Measurements from ENCODE around the gene ORMDL1.

Gene ORMDL1

GRCh38 chr2:189802396-189802912 is 18.3 kb upstream of the ORMDL1 start:
- Histone ChIP-seq H3K27ac (ENCODE audit: low read length) (no peak overlapping the region), H3K36me3 (ENCODE audit: insufficient read depth, low read length) (peaks cover 58% of the 10 kb centered on the region), H3K27me3 (ENCODE audit: insufficient read depth, low read length, poor library complexity) (no peaks in the 10 kb centered on the region), H3K9me3 (ENCODE audit: insufficient read depth, low read length, severe bottlenecking) (no peaks in the 10 kb centered on the region), H2AFZ (ENCODE audit: low read depth, low read length) (no peak overlapping the region), H4K20me1 (ENCODE audit: insufficient read depth, low read length) (peaks cover 4% of the 10 kb centered on the region; the same call in 1 of the 2 replicates), H3K4me3 (ENCODE audit: low read depth in 1 of 2, low read length in 2 of 2) (no peak overlapping the region), H3K4me2 (ENCODE audit: insufficient read depth, low read length) (no peak overlapping the region), H3K4me1 (ENCODE audit: insufficient read depth, low read length) (no peaks in the 10 kb centered on the region), H3K9ac (ENCODE audit: low read depth, low read length) (no peak overlapping the region), H3K79me2 (ENCODE audit: insufficient read depth, low read length) (peaks cover 33% of the 10 kb centered on the region)
- ATAC-seq (ENCODE audit: insufficient read depth, low read depth) (no peak), DNase-seq (no peak)
- TF ChIP-seq EZH2 (IDR thresholded peaks at IDR 0.05; ENCODE audit: borderline replicate concordance, low read depth, low read length, severe bottlenecking): no peak
- no peak for TF ChIP-seq CTCF (IDR thresholded peaks at IDR 0.05; ENCODE audit: borderline replicate concordance, extremely low read depth, low read length, poor library complexity, severe bottlenecking)

GRCh38 chr2:189799531-189799930 is 15.4 kb upstream of the ORMDL1 start:
- H3K27ac ChIP-seq (ENCODE audit: low read length): no peak overlapping the region
- no peak for ATAC-seq (ENCODE audit: insufficient read depth, low read depth)
- H3K36me3 ChIP-seq (ENCODE audit: insufficient read depth, low read length): peaks cover 69% of the 10 kb centered on the region
- peaks cover 4% of the 10 kb centered on the region; the same call in 1 of the 2 replicates for H4K20me1 ChIP-seq (ENCODE audit: insufficient read depth, low read length)
- no peak overlapping the region for H3K4me3 ChIP-seq (ENCODE audit: low read depth in 1 of 2, low read length in 2 of 2)
- no peaks in the 10 kb centered on the region for H3K27me3 ChIP-seq (ENCODE audit: insufficient read depth, low read length, poor library complexity)
- H2AFZ ChIP-seq (ENCODE audit: low read depth, low read length): no peak overlapping the region
- no peak overlapping the region for H3K9ac ChIP-seq (ENCODE audit: low read depth, low read length)
- H3K4me1 ChIP-seq (ENCODE audit: insufficient read depth, low read length): no peaks in the 10 kb centered on the region
- TF ChIP-seq EZH2 (IDR thresholded peaks at IDR 0.05; ENCODE audit: borderline replicate concordance, low read depth, low read length, severe bottlenecking) (no peak), CTCF (IDR thresholded peaks at IDR 0.05; ENCODE audit: borderline replicate concordance, extremely low read depth, low read length, poor library complexity, severe bottlenecking) (no peak)
- H3K4me2 ChIP-seq (ENCODE audit: insufficient read depth, low read length): no peak overlapping the region
- no peaks in the 10 kb centered on the region for H3K9me3 ChIP-seq (ENCODE audit: insufficient read depth, low read length, severe bottlenecking)
- H3K79me2 ChIP-seq (ENCODE audit: insufficient read depth, low read length): peaks cover 38% of the 10 kb centered on the region
- no peak for DNase-seq

- Histone ChIP-seq H3K27ac (ENCODE audit: low read length) (no peak overlapping the region), H3K4me2 (ENCODE audit: insufficient read depth, low read length) (no peak overlapping the region), H3K4me1 (ENCODE audit: insufficient read depth, low read length) (no peaks in the 10 kb centered on the region), H3K27me3 (ENCODE audit: insufficient read depth, low read length, poor library complexity) (no peaks in the 10 kb centered on the region), H3K36me3 (ENCODE audit: insufficient read depth, low read length) (peaks cover 74% of the 10 kb centered on the region), H3K79me2 (ENCODE audit: insufficient read depth, low read length) (peaks cover 38% of the 10 kb centered on the region), H2AFZ (ENCODE audit: low read depth, low read length) (no peak overlapping the region), H4K20me1 (ENCODE audit: insufficient read depth, low read length) (peaks cover 4% of the 10 kb centered on the region; the same call in 1 of the 2 replicates), H3K4me3 (ENCODE audit: low read depth in 1 of 2, low read length in 2 of 2) (no peak overlapping the region), H3K9me3 (ENCODE audit: insufficient read depth, low read length, severe bottlenecking) (no peaks in the 10 kb centered on the region), H3K9ac (ENCODE audit: low read depth, low read length) (no peak overlapping the region)
- DNase-seq (no peak), ATAC-seq (ENCODE audit: insufficient read depth, low read depth) (no peak)
- TF ChIP-seq CTCF (IDR thresholded peaks at IDR 0.05; ENCODE audit: borderline replicate concordance, extremely low read depth, low read length, poor library complexity, severe bottlenecking): no peak
- TF ChIP-seq EZH2 (IDR thresholded peaks at IDR 0.05; ENCODE audit: borderline replicate concordance, low read depth, low read length, severe bottlenecking): no peak
Observed at GRCh38 chr2:189799030-189799331, 14.8 kb upstream of the ORMDL1 start.
